ENCODE data around the gene IFITM1. TPM values are rescaled to one million over a fixed set of nuclear protein-coding genes. Genes with fewer than 3 reads are reported as not detected.
A peak's percentile ranks its signal among the peaks of the same experiment; 100 is the strongest.

Gene IFITM1
- total and polyA plus RNA-seq, 2 of the 4 experiments (the other 2 are of a cell fraction) = 24.2 to 68.9 TPM

DNA sequence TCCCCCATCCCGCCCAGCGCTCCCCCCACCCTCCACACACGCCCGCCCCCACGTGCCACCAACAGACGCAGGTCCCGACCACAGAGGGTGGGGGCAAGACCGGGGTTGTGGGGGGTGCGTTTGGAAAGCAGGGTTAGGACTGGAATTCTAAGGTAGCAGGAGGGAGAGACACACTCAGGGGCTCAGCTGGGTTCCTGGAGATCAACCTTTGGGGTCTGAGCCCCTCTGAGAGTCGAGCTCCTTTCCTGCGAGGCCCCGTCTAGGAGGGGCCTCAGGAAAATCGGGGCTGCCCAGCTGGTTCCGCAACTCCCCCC lies 24.5 kb upstream of the IFITM1 start:
- 0 out of 2 replicates have a peak overlapping the region, but pooled peaks have one; percentile 76 for H3K14ac ChIP-seq (replicated peaks; ENCODE audit: low read depth, low read length)
- H3K36me3 ChIP-seq (ENCODE audit: control insufficient read depth, insufficient read depth, low read length) = peaks cover 15% of the 10 kb centered on the region
- H3K23ac ChIP-seq (ENCODE audit: low read depth, low read length) = peak overlapping the region; percentile 94; the same call in 1 of the 2 replicates
- in situ Hi-C loops (cut with MboI; ENCODE audit: low sequenced_read_pairs) (loop anchor here (10.0 kb wide), 1 partner anchor 65 kb away; no protein-coding TSS in a partner anchor), intact Hi-C loops (cut with micrococcal nuclease) (no loop called here), dilution Hi-C loops (cut with HindIII; ENCODE audit: low sequenced_read_pairs, unreplicated experiment) (no loop called here)
- WGBS, 2 experiments (ENCODE audit: extremely low coverage in 2 of 2, insufficient read length in 1 of 2) = 42% methylated on average over 3 of the region's 14 CpGs; no CpG with 5 or more reads in 1 of the 2 experiments
- H2AK9ac ChIP-seq (replicated peaks; ENCODE audit: low read depth, low read length, poor library complexity) = peak overlapping the region; percentile 97
- no peaks in the 10 kb centered on the region for H3K9me1 ChIP-seq (ENCODE audit: insufficient read depth, low read length)
- H4K91ac ChIP-seq (ENCODE audit: insufficient read depth, low read depth, low read length) = no peak overlapping the region; the same call in 1 of the 2 replicates
- peaks cover 4% of the 10 kb centered on the region; the same call in 1 of the 2 replicates for H3K4me1 ChIP-seq (ENCODE audit: control insufficient read depth, insufficient read depth, low read length)
- H4K5ac ChIP-seq (ENCODE audit: low read depth, low read length) = no peak overlapping the region; the same call in 1 of the 2 replicates
- H4K20me1 ChIP-seq (ENCODE audit: insufficient read depth, low read length) = no peaks in the 10 kb centered on the region
- peak overlapping the region; percentile 64 to 86; a peak in 3 of 4 replicates for H4K8ac ChIP-seq (ENCODE audit: low read depth in 2 of 2, low read length in 2 of 2)
- peak overlapping the region; percentile 83 for H3K4me2 ChIP-seq (ENCODE audit: low read depth, low read length)
- peak overlapping the region; percentile 54 for H3K9ac ChIP-seq (ENCODE audit: low read depth, low read length)
- H3K4ac ChIP-seq (ENCODE audit: low read depth, low read length) = peak overlapping the region; percentile 56
- peak overlapping the region; percentile 42 for H3K4me3 ChIP-seq (ENCODE audit: insufficient read depth, low read depth, low read length)
- no peak overlapping the region for H3K18ac ChIP-seq (ENCODE audit: low read depth, low read length)
- H2BK5ac ChIP-seq (ENCODE audit: low read depth, low read length, poor library complexity, severe bottlenecking) = no peak overlapping the region
- POLR2A ChIA-PET (ENCODE audit: unreplicated experiment) = interaction anchor here (0.7 kb wide), 1 partner anchor 9 kb away, joined by 3 read pairs; no protein-coding TSS in a partner anchor
- peak overlapping the region; percentile 51; the same call in 1 of the 2 replicates for H2AK5ac ChIP-seq (ENCODE audit: low read depth, low read length)
- no peak overlapping the region; the same call in 2 of the 3 replicates for H2BK15ac ChIP-seq (ENCODE audit: low read depth, low read length)
- no TSS peak for BruUV-seq (replicated peaks)
- peaks cover 15% of the 10 kb centered on the region; the same call in 1 of the 2 replicates for H3K27me3 ChIP-seq (ENCODE audit: control insufficient read depth, insufficient read depth, low read length)
- H2BK20ac ChIP-seq (ENCODE audit: low read depth, low read length) = no peak overlapping the region
- TF ChIP-seq NFE2L2 (IDR thresholded peaks at IDR 0.05; ENCODE audit: low read depth, low read length) (no peak), MAFK (IDR thresholded peaks at IDR 0.05; ENCODE audit: low read depth, low read length) (no peak), BHLHE40 (IDR thresholded peaks at IDR 0.05; ENCODE audit: low read depth, low read length) (no peak), FOS (IDR thresholded peaks at IDR 0.05; ENCODE audit: low read depth, low read length) (no peak), SMC3 (IDR thresholded peaks at IDR 0.05; ENCODE audit: low read depth, low read length) (no peak), CHD1 (IDR thresholded peaks at IDR 0.05; ENCODE audit: low read depth, low read length) (no peak), POLR2A (IDR thresholded peaks at IDR 0.05; ENCODE audit: low read depth, low read length) (no peak)
- TF ChIP-seq, protein P1, sequence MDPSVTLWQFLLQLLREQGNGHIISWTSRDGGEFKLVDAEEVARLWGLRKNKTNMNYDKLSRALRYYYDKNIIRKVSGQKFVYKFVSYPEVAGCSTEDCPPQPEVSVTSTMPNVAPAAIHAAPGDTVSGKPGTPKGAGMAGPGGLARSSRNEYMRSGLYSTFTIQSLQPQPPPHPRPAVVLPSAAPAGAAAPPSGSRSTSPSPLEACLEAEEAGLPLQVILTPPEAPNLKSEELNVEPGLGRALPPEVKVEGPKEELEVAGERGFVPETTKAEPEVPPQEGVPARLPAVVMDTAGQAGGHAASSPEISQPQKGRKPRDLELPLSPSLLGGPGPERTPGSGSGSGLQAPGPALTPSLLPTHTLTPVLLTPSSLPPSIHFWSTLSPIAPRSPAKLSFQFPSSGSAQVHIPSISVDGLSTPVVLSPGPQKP (IDR thresholded peaks at IDR 0.05; ENCODE audit: borderline replicate concordance, low read depth, low read length) = no peak
- TF ChIP-seq, protein P2, sequence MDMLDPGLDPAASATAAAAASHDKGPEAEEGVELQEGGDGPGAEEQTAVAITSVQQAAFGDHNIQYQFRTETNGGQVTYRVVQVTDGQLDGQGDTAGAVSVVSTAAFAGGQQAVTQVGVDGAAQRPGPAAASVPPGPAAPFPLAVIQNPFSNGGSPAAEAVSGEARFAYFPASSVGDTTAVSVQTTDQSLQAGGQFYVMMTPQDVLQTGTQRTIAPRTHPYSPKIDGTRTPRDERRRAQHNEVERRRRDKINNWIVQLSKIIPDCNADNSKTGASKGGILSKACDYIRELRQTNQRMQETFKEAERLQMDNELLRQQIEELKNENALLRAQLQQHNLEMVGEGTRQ (IDR thresholded peaks at IDR 0.05; ENCODE audit: low read depth, low read length) = no peak
- TF ChIP-seq, protein P3, sequence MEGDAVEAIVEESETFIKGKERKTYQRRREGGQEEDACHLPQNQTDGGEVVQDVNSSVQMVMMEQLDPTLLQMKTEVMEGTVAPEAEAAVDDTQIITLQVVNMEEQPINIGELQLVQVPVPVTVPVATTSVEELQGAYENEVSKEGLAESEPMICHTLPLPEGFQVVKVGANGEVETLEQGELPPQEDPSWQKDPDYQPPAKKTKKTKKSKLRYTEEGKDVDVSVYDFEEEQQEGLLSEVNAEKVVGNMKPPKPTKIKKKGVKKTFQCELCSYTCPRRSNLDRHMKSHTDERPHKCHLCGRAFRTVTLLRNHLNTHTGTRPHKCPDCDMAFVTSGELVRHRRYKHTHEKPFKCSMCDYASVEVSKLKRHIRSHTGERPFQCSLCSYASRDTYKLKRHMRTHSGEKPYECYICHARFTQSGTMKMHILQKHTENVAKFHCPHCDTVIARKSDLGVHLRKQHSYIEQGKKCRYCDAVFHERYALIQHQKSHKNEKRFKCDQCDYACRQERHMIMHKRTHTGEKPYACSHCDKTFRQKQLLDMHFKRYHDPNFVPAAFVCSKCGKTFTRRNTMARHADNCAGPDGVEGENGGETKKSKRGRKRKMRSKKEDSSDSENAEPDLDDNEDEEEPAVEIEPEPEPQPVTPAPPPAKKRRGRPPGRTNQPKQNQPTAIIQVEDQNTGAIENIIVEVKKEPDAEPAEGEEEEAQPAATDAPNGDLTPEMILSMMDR (conservative IDR thresholded peaks at IDR 0.05; ENCODE audit: low read depth, low read length) = no peak
- no peak overlapping the region for H2BK120ac ChIP-seq (ENCODE audit: low read depth, low read length)
- no peaks in the 10 kb centered on the region for H3K9me3 ChIP-seq (ENCODE audit: control insufficient read depth, insufficient read depth, low read length)
- ATAC-seq (ENCODE audit: low read depth) = peak; percentile 3; the same call in 1 of the 2 replicates
- peak overlapping the region; percentile 3; the same call in 1 of the 2 replicates for H3K56ac ChIP-seq (ENCODE audit: extremely low read depth, insufficient read depth, low read length)
- no peak for DNase-seq
- peaks cover 0 to 7% of the 10 kb centered on the region in 2 experiments; a peak in 3 of 4 replicates for H3K79me1 ChIP-seq (ENCODE audit: low read depth in 1 of 2, low read length in 2 of 2)
- H2AFZ ChIP-seq (replicated peaks; ENCODE audit: low read length, poor library complexity) = peak overlapping the region; percentile 71
- no peak overlapping the region; the same call in 1 of the 2 replicates for H3K27ac ChIP-seq (ENCODE audit: insufficient read depth, low read length)
- CTCF ChIA-PET = no interaction called here

Measured in IMR-90 (cell line).